ENCODE data around the gene DNTT. TPM values are rescaled to one million over a fixed set of nuclear protein-coding genes. Genes with fewer than 3 reads are reported as not detected.

The DNTT gene
- total RNA-seq, 2 donors from 2014 or later = 0.18 TPM; not detected in 1

DNA sequence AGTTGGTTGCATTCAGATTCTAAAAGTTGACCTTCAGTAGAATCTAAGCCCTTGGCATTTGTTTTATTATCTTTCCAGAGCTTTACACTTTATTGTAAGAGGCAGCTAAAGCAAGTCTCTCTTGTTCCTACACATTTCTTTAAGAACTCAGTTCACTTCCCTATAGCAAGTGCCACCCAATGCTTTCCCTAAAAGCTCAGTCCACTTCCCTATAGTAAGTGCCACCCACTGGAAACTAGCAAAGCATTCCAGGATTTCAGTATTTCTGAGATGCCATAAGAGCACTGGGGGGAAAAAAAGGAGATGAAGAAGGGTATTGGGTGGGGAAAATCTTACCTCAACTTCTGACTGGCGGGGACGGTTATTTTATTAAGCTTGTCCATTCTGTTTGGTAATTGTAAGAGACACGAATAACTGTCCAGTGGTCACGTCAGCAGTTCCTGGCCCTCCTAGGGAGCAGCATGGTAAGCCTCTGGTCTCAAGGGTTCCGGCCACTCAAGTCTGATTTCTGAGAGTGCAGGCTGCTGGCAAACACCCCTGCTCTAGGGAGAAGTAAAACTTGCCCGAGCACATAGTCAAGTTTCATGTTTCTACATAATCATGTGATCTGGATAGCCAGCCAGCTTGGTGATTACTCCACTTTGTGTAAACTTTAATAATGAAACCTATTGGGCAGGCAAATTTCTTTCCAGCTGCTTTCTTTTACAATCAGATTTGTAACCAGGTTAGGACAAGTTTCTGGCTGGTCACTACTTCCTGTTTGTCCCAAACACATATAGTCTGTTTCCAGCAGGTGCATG is 33.0 kb upstream of the DNTT start, which contains the start of gene BLNK:
Gene BLNK (minus strand): TSS at position 554 of the 800 bp plus-strand sequence. CDS start 171 bp downstream, at position 383.
- H3K27ac Mint-ChIP-seq = no peak within 1 kb of the TSS
- no peaks in the 10 kb centered on the region for H3K36me3 Mint-ChIP-seq
- no peak for DNase-seq (ENCODE audit: low spot score in 2 of 2)
- no peaks in the 10 kb centered on the region for H3K9me3 Mint-ChIP-seq
- ATAC-seq = no peak

GRCh38 chr10:96272316-96273280 is 31.6 kb upstream of the DNTT start:
- Mint-ChIP-seq H3K27ac (no peak overlapping the region), H3K9me3 (no peaks in the 10 kb centered on the region), H3K36me3 (no peaks in the 10 kb centered on the region)
- ATAC-seq (no peak), DNase-seq (ENCODE audit: low spot score in 2 of 2) (no peak)

GRCh38 chr10:96275685-96276418 is 28.4 kb upstream of the DNTT start:
- H3K36me3 Mint-ChIP-seq = no peaks in the 10 kb centered on the region
- no peaks in the 10 kb centered on the region for H3K9me3 Mint-ChIP-seq
- H3K27ac Mint-ChIP-seq = no peak overlapping the region
- DNase-seq (ENCODE audit: low spot score in 2 of 2) (no peak), ATAC-seq (no peak)

GRCh38 chr10:96276426-96276825 is 27.8 kb upstream of the DNTT start:
- ATAC-seq (no peak), DNase-seq (ENCODE audit: low spot score in 2 of 2) (no peak)
- Mint-ChIP-seq H3K27ac (no peak overlapping the region), H3K9me3 (no peaks in the 10 kb centered on the region), H3K36me3 (no peaks in the 10 kb centered on the region)

DNA sequence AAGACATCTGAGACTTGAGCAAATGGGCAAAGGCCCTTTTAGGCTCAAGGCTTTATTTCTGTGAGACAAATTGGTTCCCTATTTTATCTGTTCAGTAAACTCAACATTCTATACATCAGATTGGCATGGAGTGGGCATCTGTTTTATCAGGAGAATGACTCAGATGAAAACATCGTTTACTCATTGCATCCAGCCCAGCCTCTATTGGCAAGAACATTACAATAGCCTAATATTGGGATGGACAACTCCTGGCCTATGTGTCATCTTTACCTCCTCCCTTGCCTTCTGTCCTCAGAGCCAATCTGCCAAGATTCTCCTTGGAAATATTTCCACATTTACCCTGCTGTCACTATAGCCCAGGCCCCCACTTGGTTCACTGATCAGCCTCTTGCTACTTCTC is 27.4 kb upstream of the DNTT start:
- no peaks in the 10 kb centered on the region for H3K9me3 Mint-ChIP-seq
- H3K36me3 Mint-ChIP-seq = no peaks in the 10 kb centered on the region
- DNase-seq (ENCODE audit: low spot score in 2 of 2) (no peak), ATAC-seq (no peak)
- no peak overlapping the region for H3K27ac Mint-ChIP-seq

DNA sequence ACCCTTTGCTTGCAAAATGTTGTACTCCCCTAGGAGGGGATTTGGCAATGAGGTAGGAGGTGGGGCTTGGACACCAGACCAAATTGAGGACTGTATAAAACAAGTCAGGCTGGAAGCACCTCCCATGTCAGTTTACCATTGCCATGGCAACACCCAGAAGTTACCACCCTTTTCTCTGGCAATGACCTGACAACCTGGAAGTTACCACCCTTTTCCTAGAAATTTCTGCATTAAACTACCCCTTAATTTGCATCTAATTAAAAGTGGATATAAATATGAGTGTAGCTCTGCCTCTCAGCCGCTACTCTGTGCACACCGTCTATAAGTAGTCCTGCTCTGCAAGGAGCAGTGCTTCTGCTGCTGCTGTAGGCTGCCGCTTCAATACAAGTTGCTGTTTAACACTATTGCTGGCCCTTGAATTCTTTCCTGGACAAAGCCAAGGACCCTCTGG is 25.0 kb upstream of the DNTT start:
- ATAC-seq (no peak), DNase-seq (ENCODE audit: low spot score in 2 of 2) (no peak)
- Mint-ChIP-seq H3K36me3 (no peaks in the 10 kb centered on the region), H3K9me3 (no peaks in the 10 kb centered on the region), H3K27ac (no peak overlapping the region)

DNA sequence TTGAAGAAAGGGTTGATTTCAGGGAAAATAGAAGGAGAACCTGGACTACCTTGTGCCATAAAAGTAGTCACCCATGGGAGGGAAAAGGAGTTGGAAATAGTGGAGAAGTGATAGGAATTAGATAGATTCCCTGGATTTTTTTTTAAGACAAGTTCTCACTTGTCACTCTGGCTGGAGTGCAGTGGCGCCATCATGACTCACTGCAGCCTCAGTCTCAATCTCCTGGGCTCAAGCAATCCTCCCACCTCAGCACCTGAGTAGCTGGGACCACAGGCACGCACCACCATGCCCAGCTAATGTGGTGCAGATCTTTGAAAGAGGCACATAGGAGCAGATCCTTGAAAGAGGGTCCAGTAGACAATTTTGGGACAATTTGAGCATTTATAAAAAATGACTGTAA is 23.4 kb upstream of the DNTT start:
- DNase-seq (ENCODE audit: low spot score in 2 of 2) = no peak
- Mint-ChIP-seq H3K27ac (no peak overlapping the region), H3K9me3 (no peaks in the 10 kb centered on the region), H3K36me3 (no peaks in the 10 kb centered on the region)
- no peak for ATAC-seq

DNA sequence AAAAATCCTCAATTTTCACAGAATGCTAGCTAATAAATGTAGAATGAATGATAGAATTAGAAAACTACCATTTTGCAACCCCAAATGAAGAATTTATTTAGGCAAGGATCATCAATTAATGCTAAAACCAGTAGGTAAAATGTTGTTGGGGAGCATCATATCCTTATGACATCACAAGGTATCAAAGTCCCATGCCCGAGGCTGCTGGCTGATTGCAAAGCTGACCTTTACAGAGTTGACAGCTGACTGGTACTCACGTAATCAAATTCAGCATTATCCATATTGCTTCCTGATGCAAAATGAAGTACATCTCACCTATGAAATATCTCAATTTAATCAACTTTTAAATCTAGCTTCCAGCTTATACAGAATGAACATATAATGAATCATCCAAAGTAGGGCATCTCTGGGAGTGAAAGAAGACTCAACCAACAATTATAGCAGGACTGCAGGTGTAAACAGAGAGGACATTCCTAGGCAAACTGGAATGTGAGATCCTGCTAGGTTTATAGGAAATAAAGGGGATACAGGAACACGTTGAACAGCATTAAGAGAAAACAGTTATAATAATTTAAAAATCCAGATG is 22.7 kb upstream of the DNTT start:
- Mint-ChIP-seq H3K9me3 (no peaks in the 10 kb centered on the region), H3K36me3 (no peaks in the 10 kb centered on the region), H3K27ac (no peak overlapping the region)
- DNase-seq (ENCODE audit: low spot score in 2 of 2) = no peak
- no peak for ATAC-seq

GRCh38 chr10:96283351-96283750 is 20.9 kb upstream of the DNTT start:
- no peak overlapping the region for H3K27ac Mint-ChIP-seq
- no peaks in the 10 kb centered on the region for H3K36me3 Mint-ChIP-seq
- no peak for DNase-seq (ENCODE audit: low spot score in 2 of 2)
- no peak for ATAC-seq
- no peaks in the 10 kb centered on the region for H3K9me3 Mint-ChIP-seq

DNA sequence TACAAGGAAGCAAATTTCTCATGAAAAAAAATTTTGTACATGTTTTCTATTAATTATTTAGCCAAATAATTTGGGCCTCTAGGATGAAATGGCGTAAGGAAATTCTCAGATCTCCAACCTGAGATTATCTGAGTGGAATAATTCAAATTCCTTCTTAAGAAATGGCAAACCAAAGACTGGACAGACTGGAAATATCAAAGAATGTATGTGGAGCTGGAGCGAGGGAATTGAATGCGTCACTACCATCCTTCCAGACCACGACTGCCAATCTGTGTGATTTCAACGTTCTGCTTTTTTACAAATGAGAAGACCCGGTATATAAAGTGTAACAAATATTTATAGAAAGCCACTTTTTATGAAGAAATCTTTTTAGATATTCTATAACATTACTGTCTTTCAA is 20.5 kb upstream of the DNTT start:
- H3K27ac Mint-ChIP-seq = no peak overlapping the region
- DNase-seq (ENCODE audit: low spot score in 2 of 2) (no peak), ATAC-seq (no peak)
- no peaks in the 10 kb centered on the region for H3K9me3 Mint-ChIP-seq
- H3K36me3 Mint-ChIP-seq = no peaks in the 10 kb centered on the region

- Mint-ChIP-seq H3K27ac (no peak overlapping the region), H3K36me3 (no peaks in the 10 kb centered on the region), H3K9me3 (no peaks in the 10 kb centered on the region)
- DNase-seq (ENCODE audit: low spot score in 2 of 2) = no peak
- ATAC-seq = no peak
Observed at GRCh38 chr10:96285331-96285752, 18.9 kb upstream of the DNTT start.

DNA sequence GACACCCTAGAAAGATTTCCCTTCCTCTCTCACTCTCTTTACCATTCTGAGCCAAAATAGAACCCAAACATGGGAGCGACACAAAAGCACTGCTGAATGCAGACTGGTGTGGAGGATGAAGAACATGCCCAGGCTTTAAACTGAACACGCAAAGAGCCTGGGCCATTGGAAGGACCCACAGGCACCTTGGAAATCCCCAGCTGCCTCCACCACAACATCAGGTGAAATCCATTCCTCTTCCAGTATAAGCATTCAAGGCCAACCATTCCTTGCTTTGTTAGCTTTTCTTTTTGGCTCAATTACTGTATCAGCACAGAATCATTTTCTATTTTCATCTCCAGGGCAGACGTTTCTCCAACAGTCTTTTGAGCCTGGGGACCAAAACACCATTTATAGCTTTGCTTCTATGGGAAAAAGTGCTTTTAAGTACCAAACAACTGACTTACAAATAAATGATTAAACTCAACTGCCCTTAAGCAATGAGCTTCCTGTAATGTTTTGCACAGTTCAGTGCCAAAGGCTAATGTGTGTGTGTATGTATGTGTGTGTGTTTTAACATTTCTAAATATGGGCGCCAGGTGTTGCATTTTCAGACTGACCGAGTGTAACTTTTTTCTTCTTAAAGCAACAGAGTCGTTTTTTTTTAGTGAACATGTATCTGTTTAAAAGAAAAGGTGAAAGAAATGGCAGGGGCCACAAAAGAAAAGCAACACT is 16.7 kb upstream of the DNTT start:
- DNase-seq (ENCODE audit: low spot score in 2 of 2) (no peak), ATAC-seq (no peak)
- Mint-ChIP-seq H3K9me3 (no peaks in the 10 kb centered on the region), H3K27ac (no peak overlapping the region), H3K36me3 (no peaks in the 10 kb centered on the region)

GRCh38 chr10:96288151-96288621 is 16.0 kb upstream of the DNTT start:
- H3K27ac Mint-ChIP-seq = no peak overlapping the region
- peak; percentile 44 to 67 for ATAC-seq
- H3K36me3 Mint-ChIP-seq = no peaks in the 10 kb centered on the region
- DNase-seq (ENCODE audit: low spot score in 2 of 2) = no peak
- H3K9me3 Mint-ChIP-seq = no peaks in the 10 kb centered on the region

DNA sequence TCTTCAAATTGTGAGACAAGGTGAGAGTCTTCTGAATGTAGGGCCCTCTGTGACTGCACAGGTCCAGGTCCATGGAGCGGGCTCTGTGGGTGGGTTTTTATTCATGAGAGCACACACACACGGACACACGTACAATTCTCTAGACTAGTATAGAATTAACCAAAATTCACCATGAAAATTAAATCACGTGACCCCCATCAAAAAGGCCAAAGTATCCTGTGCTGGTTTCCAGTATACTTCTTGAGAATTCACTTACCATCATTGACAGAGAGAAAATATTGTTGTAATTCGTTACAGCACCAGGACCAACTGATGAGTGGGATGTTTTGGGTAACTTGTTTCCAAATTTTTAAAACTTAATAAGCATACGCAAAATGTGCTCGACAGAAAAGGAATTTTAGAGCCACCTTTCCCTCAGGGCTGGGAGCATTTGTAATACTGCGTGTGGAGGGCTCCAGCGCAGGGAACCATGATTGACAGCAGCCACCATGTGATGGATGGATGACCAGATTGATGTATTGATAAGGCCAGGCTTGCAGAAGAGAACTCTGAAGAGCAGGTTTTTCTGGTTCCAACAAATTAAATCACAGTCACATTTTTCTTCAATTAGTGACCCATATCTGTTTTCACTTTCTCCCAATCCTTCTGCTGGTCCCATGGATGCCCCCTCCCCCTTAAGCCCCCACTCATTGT is 14.9 kb upstream of the DNTT start:
- ATAC-seq (no peak), DNase-seq (ENCODE audit: low spot score in 2 of 2) (no peak)
- no peak overlapping the region for H3K27ac Mint-ChIP-seq
- H3K36me3 Mint-ChIP-seq = no peaks in the 10 kb centered on the region
- no peaks in the 10 kb centered on the region for H3K9me3 Mint-ChIP-seq

DNA sequence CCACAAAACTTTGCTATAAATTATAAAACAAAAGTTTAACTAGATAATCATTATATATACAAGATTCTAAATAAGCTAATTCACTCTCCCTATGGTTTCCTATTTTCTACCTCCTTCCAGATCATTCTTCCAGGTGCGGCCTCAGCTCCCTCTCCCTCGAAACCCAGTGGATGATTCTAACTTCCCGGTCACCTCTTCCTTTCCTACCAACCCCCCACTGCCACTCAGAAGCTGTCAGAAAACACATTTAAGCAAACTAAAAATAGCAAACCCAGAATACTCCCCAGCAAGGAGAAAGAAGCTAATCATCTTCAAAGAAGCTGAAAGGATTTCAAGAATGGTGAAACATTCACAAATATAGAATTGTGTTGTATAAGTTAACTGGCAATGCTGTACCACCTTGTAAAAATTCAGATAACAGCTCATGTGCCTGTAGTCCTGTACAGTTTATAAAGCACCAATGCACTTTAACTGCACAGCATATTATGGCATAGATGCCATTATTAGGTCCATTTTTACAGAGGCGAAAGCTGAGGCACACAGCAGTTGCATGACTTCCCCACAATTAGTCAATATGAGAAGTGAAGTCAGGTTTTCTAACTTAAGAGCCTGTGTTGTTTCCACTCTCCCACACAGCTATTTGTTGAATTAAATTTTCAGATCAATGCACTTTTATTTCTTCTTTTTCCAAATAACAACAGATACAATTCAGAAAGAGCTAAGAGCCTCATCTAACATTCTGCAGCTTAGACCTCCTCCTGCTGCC is 13.7 kb upstream of the DNTT start:
- DNase-seq (ENCODE audit: low spot score in 2 of 2) (no peak), ATAC-seq (no peak)
- Mint-ChIP-seq H3K9me3 (peaks cover 0 to under 1% of the 10 kb centered on the region in 2 donors), H3K36me3 (no peaks in the 10 kb centered on the region), H3K27ac (peak overlapping the region in 1 of 2 donors; percentile 5)
